22Rv1 (cell line): ENCODE measurements around the gene RPS23.

Source experiments
- CTCF ChIP-seq: fragments of 450-650 bp; IDR thresholded peaks from 2 replicates; pipeline ENCODE4 v1.5.1; 2017; ENCODE audit warnings: mild to moderate bottlenecking
- ZFX ChIP-seq: fragments of 450-650 bp; IDR thresholded peaks from 2 replicates; pipeline ENCODE4 v1.6.1; 2017; ENCODE audit warnings: antibody characterized with exemption, borderline replicate concordance

GRCh38 chr5:82290005-82290404 is 11.9 kb upstream of the RPS23 start:
- TF ChIP-seq CTCF (no peak), ZFX (no peak)
